HAP-1 (cell line): ENCODE results near the gene GABRR2.

Experiments
- DNase-seq, 2 experiments: peaks; one replicate each; pipeline ENCODE4 v3.0.0-alpha.2; 2016 to 2020; ENCODE audit warnings: low spot score in 2 of 2
- H3K27me3 ChIP-seq: fragments of 250-450 bp; sonication (Bioruptor Pico); 2 replicates; pipeline ENCODE4 v1.5.1; 2020; ENCODE audit warnings: low read depth, mild to moderate bottlenecking, moderate library complexity
- H3K36me3 ChIP-seq: fragments of 250-450 bp; sonication (Bioruptor Pico); replicated peaks from 2 replicates; pipeline ENCODE4 v1.5.1; 2020; ENCODE audit warnings: mild to moderate bottlenecking
- H3K4me1 ChIP-seq: fragments of 250-450 bp; sonication (Bioruptor Pico); 2 replicates; pipeline ENCODE4 v1.5.1; 2020; ENCODE audit warnings: mild to moderate bottlenecking
- H3K4me3 ChIP-seq: fragments of 250-450 bp; sonication (Bioruptor Pico); 2 replicates; pipeline ENCODE4 v1.5.1; 2020; ENCODE audit warnings: mild to moderate bottlenecking, moderate library complexity
- H3K9me3 ChIP-seq: fragments of 250-450 bp; sonication (Bioruptor Pico); 2 replicates; pipeline ENCODE4 v1.5.1; 2020; ENCODE audit warnings: mild to moderate bottlenecking, moderate library complexity
- in situ Hi-C: fragments of 300-500 bp; cut with MboI; formaldehyde crosslinking; loops from 3 replicates; pipeline ENCODE4 v1.14.3; 2020; ENCODE audit warnings: low sequenced_read_pairs, inconsistent platforms, mixed read lengths

Gene GABRR2

DNA sequence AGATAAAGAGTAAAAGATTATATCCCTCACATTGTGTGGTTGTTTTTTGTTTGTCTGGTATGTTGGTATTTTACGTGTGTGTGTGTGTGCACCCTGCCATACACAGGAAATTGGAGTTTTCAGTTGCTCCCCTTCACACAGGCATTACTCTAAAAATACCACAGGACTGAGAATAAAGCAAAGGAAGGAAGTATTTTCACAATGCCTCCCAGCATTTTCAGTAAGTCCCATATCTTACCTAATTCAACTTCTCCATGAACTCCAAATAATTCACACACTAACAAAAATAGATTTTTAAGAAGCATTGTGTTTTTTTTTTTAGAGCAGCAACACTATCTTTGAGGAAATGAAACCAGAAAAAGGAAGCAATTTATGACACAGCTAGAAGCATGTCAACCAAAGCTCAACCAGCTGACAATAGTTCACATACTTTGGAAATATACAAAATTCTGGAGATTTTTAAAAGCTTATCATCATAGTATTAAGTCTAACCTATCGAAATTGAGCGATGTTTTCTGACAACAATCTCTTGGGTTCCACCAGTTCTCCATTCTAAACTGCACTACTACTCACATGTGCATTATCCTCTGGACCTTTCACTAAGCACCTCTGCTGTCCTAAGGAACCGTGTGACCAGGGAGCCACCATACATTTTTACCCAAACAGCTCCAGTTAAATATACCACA, 35.3 kb upstream of the GABRR2 start:
- Histone ChIP-seq H3K9me3 (no peaks in the 10 kb centered on the region), H3K36me3 (no peaks in the 10 kb centered on the region), H3K4me1 (peaks cover 30% of the 10 kb centered on the region), H3K4me3 (no peak overlapping the region), H3K27me3 (no peaks in the 10 kb centered on the region)
- DNase-seq: no peak
- in situ Hi-C loops: no loop called here

DNA sequence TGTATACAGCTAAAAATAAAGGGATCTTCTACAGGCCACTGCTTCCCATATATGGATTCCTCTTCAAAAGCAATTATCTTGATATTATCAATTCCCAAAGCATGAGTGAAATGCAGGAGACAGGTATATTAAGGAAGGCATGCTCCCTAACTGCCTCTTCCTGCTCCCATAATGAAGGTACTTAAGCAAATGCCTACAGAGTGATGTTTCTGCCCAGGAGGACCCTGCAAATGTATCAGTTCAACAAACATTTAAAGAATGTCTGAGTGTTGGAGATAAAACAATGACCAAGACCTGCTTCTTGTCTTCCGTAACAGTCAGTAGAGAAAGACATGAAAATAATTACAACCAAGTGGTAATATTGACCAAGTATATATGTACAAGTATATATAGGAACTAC, 33.3 kb upstream of the GABRR2 start:
- no peaks in the 10 kb centered on the region for H3K9me3 ChIP-seq
- DNase-seq: no peak
- H3K27me3 ChIP-seq: no peaks in the 10 kb centered on the region
- H3K4me1 ChIP-seq: peaks cover 21% of the 10 kb centered on the region
- H3K4me3 ChIP-seq: no peak overlapping the region
- H3K36me3 ChIP-seq: no peaks in the 10 kb centered on the region
- in situ Hi-C loops: no loop called here

DNA sequence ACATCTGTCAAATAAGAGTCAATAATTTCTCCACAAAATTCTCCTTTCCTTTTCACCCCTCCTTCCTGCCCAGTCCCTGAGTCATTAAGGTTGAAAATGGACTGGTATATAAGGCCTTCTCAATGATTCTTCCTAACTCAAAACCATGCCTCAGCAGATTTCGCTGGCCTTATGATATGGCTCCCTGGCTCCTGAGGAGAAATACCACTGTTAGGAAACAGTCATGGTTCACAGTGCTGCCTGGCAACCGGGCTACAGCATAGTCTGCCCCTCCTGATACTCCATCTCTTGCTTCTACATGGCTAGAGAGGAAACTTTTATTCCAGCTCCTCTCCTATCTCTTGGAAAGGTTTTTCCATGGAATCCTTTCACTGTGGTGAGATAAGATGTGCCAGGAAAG, 32.7 kb upstream of the GABRR2 start:
- Histone ChIP-seq H3K36me3 (no peaks in the 10 kb centered on the region), H3K9me3 (no peaks in the 10 kb centered on the region), H3K27me3 (no peaks in the 10 kb centered on the region), H3K4me3 (no peak overlapping the region), H3K4me1 (peaks cover 15% of the 10 kb centered on the region)
- DNase-seq: no peak
- in situ Hi-C loops: no loop called here

DNA sequence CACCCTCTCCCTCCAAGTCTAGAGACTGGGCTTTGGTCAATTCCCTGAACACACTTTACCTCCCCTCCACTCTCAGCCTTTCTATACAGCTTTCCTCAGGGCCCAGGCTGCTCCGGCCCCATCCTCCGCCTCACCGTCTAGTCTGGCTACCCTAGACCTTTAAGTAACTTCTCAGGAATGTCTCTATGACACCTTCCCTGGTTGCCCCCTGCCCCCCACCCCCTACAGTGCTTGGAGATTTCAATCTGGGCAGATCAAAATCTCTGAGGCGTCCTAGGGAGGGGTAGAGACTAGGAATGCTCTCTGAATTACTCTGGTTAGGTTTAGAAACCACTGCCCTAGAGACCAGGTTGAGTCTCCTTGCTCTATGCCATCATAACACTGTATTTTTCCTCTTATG, 31.3 kb upstream of the GABRR2 start:
- Histone ChIP-seq H3K36me3 (no peaks in the 10 kb centered on the region), H3K4me3 (no peak overlapping the region), H3K9me3 (no peaks in the 10 kb centered on the region), H3K27me3 (no peaks in the 10 kb centered on the region), H3K4me1 (peaks cover 12% of the 10 kb centered on the region)
- in situ Hi-C loops: no loop called here
- no peak for DNase-seq

DNA sequence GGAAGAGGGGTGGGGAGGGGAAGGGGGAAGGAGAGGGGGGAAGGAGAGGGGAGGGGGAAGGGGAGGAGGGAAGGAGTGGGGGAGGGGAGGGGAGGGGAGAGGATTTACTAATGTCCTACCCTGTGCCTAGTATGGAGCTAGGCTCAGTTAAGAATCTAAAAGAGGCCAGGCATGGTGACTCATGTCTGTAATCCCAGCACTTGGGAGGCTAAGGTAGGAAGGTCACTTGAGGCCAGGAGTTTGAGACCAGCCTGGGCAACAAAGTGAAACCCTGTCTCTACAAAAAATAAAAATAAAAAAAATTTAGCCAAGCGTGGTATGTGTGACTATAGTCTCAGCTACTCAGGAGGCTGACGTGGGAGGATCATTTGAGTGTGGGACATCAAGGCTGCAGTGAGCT, 24.5 kb upstream of the GABRR2 start:
- no peak for DNase-seq
- H3K4me1 ChIP-seq: no peaks in the 10 kb centered on the region
- H3K36me3 ChIP-seq: peaks cover 2% of the 10 kb centered on the region; the same call in 1 of the 2 replicates
- no peak overlapping the region for H3K4me3 ChIP-seq
- H3K9me3 ChIP-seq: no peaks in the 10 kb centered on the region
- in situ Hi-C loops: no loop called here
- H3K27me3 ChIP-seq: no peaks in the 10 kb centered on the region

DNA sequence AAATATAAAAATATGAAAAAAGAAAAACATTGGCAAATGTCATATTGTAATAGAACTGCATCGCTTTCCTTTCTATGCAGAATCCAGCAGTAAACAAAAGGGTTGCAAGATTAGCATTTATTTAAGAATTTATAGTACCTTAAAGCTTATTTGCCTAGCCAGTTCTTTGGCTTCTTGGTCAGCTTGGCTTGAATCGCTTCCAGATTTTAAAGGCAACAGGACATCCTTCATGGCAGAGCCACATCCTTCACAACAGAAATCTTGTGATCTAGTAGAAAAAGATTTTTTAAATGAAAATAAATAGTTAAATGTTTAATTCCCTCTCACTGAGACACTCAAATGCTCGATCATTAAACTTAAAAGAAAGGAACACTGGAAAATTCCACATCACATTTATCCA, 20.1 kb upstream of the GABRR2 start:
- Histone ChIP-seq H3K27me3 (no peaks in the 10 kb centered on the region), H3K4me1 (no peaks in the 10 kb centered on the region), H3K36me3 (peaks cover 12% of the 10 kb centered on the region), H3K4me3 (no peak overlapping the region), H3K9me3 (no peaks in the 10 kb centered on the region)
- in situ Hi-C loops: no loop called here
- DNase-seq: no peak

DNA sequence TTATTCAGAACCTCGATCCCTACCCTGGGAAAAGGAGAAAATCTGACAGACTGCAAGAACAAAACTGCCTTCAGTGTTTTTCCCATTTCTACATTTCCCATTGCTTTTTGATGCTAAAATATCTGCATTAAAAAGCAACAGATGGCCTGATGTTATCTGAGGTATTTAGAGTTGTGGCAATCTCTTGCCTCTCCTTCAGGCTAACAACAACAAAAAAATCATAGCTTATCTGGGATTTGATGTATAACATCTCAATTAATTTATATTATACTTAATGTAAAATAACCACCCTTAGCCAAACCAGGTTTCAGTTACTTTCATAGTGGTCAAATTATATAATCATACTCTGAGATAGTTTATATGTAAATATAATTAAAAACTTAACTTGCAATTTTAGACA, 15.8 kb upstream of the GABRR2 start:
- H3K9me3 ChIP-seq: no peaks in the 10 kb centered on the region
- no peak for DNase-seq
- in situ Hi-C loops: no loop called here
- H3K36me3 ChIP-seq: peaks cover 13% of the 10 kb centered on the region
- no peak overlapping the region for H3K4me3 ChIP-seq
- H3K27me3 ChIP-seq: no peaks in the 10 kb centered on the region
- no peaks in the 10 kb centered on the region for H3K4me1 ChIP-seq

DNA sequence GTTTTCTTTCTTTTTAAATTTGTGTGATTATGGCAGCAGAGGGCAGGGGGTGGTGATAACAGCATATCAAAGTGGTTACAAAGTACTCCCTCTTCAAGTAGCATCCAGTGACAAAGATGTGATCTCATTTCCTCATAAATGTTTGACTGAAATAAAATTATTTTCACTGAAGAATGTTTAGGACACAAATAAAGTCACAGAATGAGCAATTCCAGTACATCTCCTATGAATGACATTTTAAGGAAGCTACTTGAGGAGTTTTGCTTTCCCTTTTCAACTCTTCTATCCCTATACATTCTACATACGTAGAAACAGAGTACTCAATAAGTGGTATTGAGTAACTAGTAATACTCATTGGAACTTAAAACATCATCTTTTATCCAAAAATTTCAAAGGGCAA, 13.9 kb upstream of the GABRR2 start:
- H3K9me3 ChIP-seq: no peaks in the 10 kb centered on the region
- no peak overlapping the region for H3K4me3 ChIP-seq
- no peak for DNase-seq
- H3K4me1 ChIP-seq: no peaks in the 10 kb centered on the region
- H3K36me3 ChIP-seq: peaks cover 13% of the 10 kb centered on the region
- in situ Hi-C loops: no loop called here
- H3K27me3 ChIP-seq: no peaks in the 10 kb centered on the region

DNA sequence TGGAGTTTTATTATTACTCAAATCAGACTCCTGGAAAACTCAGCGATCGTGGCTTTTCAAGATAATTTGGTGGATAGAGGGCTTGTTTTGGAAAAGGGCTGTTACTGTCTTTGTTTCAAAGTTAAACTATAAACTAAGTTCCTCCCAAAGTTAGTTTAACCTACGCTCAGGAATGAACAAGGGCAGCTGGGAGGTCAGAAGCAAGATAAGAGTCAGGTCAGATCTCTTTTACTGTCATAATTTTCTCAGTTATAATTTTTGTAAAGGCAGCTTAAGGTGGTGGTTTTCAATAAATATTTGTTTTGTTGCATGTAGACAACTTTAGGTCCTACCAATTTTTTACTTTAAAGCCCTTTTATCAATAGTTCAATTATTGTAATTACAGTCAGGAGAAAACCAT, 9.2 kb upstream of the GABRR2 start:
- Histone ChIP-seq H3K4me1 (peaks cover 4% of the 10 kb centered on the region; the same call in 1 of the 2 replicates), H3K27me3 (no peaks in the 10 kb centered on the region), H3K4me3 (no peak overlapping the region), H3K9me3 (peaks cover 4% of the 10 kb centered on the region; the same call in 1 of the 2 replicates), H3K36me3 (no peaks in the 10 kb centered on the region)
- DNase-seq: no peak
- in situ Hi-C loops: no loop called here

DNA sequence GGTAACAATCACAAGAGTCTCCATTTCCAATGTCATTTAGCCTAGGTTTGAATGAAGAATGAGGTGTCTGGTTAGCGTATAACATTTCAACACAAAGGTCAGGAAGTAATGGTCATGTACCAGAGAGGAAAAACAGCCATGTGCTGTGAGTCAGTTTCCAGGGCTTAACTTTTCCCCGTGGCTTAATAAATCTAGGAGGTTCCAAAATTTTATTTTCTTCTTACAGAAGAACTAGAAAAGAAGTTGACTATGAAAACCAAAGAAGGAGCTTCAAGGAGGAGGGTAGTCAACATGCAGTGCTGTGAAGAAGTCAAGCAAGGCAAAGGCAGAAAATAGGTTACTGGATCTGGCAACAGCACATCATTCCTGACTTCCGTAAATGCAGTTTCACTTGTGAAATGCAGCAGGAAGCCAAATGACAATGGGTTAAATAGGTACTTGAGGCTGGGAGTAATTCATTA, 8.4 kb upstream of the GABRR2 start:
- in situ Hi-C loops: no loop called here
- Histone ChIP-seq H3K4me3 (no peak overlapping the region), H3K4me1 (peaks cover 6% of the 10 kb centered on the region; the same call in 1 of the 2 replicates), H3K27me3 (no peaks in the 10 kb centered on the region), H3K36me3 (no peaks in the 10 kb centered on the region), H3K9me3 (peaks cover 4% of the 10 kb centered on the region; the same call in 1 of the 2 replicates)
- no peak for DNase-seq

DNA sequence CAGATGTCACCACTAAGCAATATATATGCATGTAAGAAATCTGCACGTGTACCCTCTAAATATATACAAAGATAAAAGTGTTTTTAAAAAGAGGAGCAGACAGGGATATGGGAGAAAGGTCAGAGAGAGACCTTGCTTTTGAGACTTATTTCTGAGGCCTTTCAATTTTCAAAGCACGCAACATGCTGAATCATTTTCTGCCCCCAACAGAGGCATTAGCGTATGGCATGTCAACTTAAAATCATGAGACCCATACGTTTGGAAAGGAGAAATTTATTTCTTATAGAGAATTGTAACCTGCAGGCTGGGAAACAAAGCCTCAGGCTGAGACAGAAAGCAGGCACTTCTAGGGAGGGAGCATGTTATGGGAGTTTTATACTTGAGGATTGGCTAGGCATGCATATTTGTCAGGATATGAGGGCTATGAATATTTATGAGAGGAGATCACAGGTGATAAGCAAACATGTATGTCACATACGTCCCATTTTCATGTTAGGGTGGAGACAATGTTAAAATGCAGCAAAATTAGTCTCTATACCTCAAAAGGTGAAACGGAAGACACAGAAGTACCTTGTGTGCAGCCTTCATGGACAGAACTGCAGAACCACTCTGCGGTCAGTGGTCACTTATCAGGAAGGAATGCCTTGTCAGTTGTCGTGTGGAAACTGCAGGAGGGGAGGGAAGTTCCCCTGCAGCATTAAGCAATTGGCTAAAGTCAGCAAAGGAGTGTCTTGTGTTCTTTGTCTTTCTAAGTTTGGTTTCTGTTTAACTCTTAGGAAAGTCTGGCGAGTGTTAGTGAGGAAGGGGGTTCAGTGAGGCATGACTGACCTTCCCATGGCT, 6.3 kb upstream of the GABRR2 start:
- Histone ChIP-seq H3K27me3 (no peaks in the 10 kb centered on the region), H3K4me1 (peaks cover 6% of the 10 kb centered on the region; the same call in 1 of the 2 replicates), H3K36me3 (no peaks in the 10 kb centered on the region), H3K9me3 (peaks cover 4% of the 10 kb centered on the region; the same call in 1 of the 2 replicates), H3K4me3 (no peak overlapping the region)
- in situ Hi-C loops: no loop called here
- no peak for DNase-seq

DNA sequence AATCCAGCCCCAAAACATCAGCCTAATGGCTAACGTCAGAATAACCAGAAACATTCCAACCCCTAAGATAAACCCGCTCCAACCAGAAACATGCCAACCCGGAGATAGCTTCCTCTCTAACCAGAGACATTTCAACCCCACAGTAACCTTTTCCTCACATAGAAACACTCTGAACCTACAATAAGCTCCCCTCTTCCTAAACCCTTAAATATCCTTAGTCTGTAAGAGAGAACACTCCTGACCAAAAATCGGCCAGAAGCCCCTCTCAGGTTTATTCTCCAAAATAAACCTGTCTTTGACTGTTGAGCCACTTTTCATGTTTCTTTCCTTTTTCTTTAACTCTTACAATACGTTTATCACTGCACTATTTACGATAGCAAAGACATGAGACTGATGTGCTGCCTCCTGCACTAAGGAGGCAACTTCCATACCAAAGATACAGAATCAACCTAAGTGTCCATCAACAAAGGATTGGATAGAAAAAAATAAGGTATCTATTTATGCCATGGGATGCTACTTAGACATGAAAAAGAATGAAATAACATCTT, 5.0 kb upstream of the GABRR2 start:
- H3K9me3 ChIP-seq: peaks cover 4% of the 10 kb centered on the region; the same call in 1 of the 2 replicates
- peaks cover 6% of the 10 kb centered on the region; the same call in 1 of the 2 replicates for H3K4me1 ChIP-seq
- in situ Hi-C loops: no loop called here
- H3K27me3 ChIP-seq: no peaks in the 10 kb centered on the region
- H3K4me3 ChIP-seq: no peak overlapping the region
- DNase-seq: no peak
- H3K36me3 ChIP-seq: no peaks in the 10 kb centered on the region

DNA sequence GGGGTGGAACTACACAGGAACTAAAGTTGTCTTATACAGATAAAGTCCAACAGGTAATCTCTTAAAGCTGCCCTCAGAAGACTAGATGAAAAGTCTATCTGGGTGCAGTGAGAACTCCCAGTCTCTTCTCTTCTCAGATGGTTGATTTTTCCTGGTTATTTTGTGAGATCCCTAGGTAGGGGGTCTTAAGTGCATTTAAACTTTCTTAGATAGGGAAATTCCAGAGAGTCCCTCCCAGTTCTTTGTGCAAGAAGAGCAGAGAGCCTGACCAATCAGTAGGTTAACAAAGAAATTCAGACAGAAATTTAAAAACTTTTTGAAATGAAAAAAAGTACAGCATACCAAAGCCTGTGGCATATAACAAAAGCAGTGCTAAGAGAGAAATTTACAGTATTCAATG, 2.0 kb upstream of the GABRR2 start:
- Histone ChIP-seq H3K9me3 (peaks cover 4% of the 10 kb centered on the region; the same call in 1 of the 2 replicates), H3K4me3 (no peak overlapping the region), H3K27me3 (no peaks in the 10 kb centered on the region), H3K4me1 (peaks cover 19% of the 10 kb centered on the region), H3K36me3 (no peaks in the 10 kb centered on the region)
- in situ Hi-C loops: no loop called here
- DNase-seq: no peak

DNA sequence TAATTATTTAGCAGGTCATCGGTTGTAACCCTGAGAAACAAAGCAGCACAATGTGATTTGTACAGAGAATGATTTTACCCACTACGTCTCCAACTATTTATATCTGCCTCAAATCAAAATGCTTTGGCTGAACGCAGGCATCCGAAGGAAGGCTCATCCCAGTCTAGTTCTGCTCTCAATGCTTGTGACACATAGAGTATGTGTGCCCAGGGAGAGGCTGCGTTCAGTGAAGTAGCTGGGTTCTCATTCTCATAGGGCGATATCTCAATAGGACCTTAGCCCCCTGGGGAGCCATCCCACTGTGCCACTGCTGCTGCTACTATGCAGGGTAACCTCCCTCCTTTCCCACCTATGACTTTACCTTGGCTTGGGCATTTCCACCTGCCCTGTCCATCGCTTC, 407 bp downstream of the GABRR2 start:
- Histone ChIP-seq H3K36me3 (no peaks in the 10 kb centered on the region), H3K4me1 (peaks cover 28% of the 10 kb centered on the region), H3K27me3 (no peaks in the 10 kb centered on the region), H3K4me3 (no peak overlapping the region), H3K9me3 (no peaks in the 10 kb centered on the region)
- DNase-seq: no peak
- in situ Hi-C loops: no loop called here
